Trophoblast cell (in vitro differentiated cells and primary cell): ENCODE data around the gene ANO8.

ENCODE experiments used
- DNase-seq, 2 donors: peaks; one replicate each; pipeline ENCODE4 v3.0.0-alpha.2; 2016
- H2AFZ ChIP-seq: 2 replicates; pipeline ENCODE4 v1.6.1; 2013; ENCODE audit warnings: low read length, moderate library complexity, mild to moderate bottlenecking; ENCODE audit not compliant: insufficient read depth, poor library complexity
- H2AK5ac ChIP-seq: 2 replicates; pipeline ENCODE4 v1.6.1; 2013; ENCODE audit warnings: mild to moderate bottlenecking, low read length
- H2BK120ac ChIP-seq: 2 replicates; pipeline ENCODE4 v1.6.1; 2013; ENCODE audit warnings: low read length, mild to moderate bottlenecking, moderate library complexity; ENCODE audit not compliant: insufficient read depth, poor library complexity
- H2BK12ac ChIP-seq: 2 replicates; pipeline ENCODE4 v1.6.1; 2013; ENCODE audit warnings: mild to moderate bottlenecking, low read length, moderate library complexity
- H2BK5ac ChIP-seq: 2 replicates; pipeline ENCODE4 v1.6.1; 2013; ENCODE audit warnings: low read length, low read depth, moderate library complexity, mild to moderate bottlenecking; ENCODE audit not compliant: poor library complexity
- H3K14ac ChIP-seq: 2 replicates; pipeline ENCODE4 v1.6.1; 2013; ENCODE audit warnings: mild to moderate bottlenecking, low read length
- H3K18ac ChIP-seq: 2 replicates; pipeline ENCODE4 v1.6.1; 2013; ENCODE audit warnings: mild to moderate bottlenecking, low read length
- H3K23ac ChIP-seq: 2 replicates; pipeline ENCODE4 v1.6.1; 2013; ENCODE audit warnings: low read length
- H3K27ac ChIP-seq: 2 replicates; pipeline ENCODE4 v1.5.1; 2013; ENCODE audit warnings: low read depth, mild to moderate bottlenecking, inconsistent platforms, low read length, moderate library complexity
- H3K27me3 ChIP-seq: 2 replicates; pipeline ENCODE4 v1.6.1; 2013; ENCODE audit warnings: inconsistent platforms, mild to moderate bottlenecking, low read length, moderate library complexity; ENCODE audit not compliant: insufficient read depth
- H3K36me3 ChIP-seq, 2 experiments: 1 replicate in 1 of 2; 2 replicates in 1 of 2; pipeline ENCODE4 v1.6.1; 2013; ENCODE audit warnings: low read length in 2 of 2, mild to moderate bottlenecking in 2 of 2, moderate library complexity in 1 of 2; ENCODE audit not compliant: insufficient read depth in 2 of 2, control insufficient read depth in 1 of 2
- H3K4ac ChIP-seq: 2 replicates; pipeline ENCODE4 v1.6.1; 2013; ENCODE audit warnings: low read depth, mild to moderate bottlenecking, low read length, moderate library complexity
- H3K4me1 ChIP-seq, 2 experiments: 1 replicate in 1 of 2; 2 replicates in 1 of 2; pipeline ENCODE4 v1.6.1; 2013; ENCODE audit warnings: low read length in 2 of 2, mild to moderate bottlenecking in 2 of 2, moderate library complexity in 1 of 2; ENCODE audit not compliant: insufficient read depth in 2 of 2, control insufficient read depth in 1 of 2
- H3K4me2 ChIP-seq: 2 replicates; pipeline ENCODE4 v1.6.1; 2013; ENCODE audit warnings: inconsistent platforms, mild to moderate bottlenecking, low read length, moderate library complexity
- H3K4me3 ChIP-seq: 2 replicates; pipeline ENCODE4 v1.5.1; 2013; ENCODE audit warnings: mild to moderate bottlenecking, low read depth, low read length, inconsistent platforms
- H3K79me1 ChIP-seq: one replicate; pipeline ENCODE4 v1.6.1; 2013; ENCODE audit warnings: low read length
- H3K79me2 ChIP-seq: 2 replicates; pipeline ENCODE4 v1.6.1; 2013; ENCODE audit warnings: low read length, mild to moderate bottlenecking; ENCODE audit not compliant: control insufficient read depth, insufficient read depth, poor library complexity
- H3K9ac ChIP-seq: 2 replicates; pipeline ENCODE4 v1.6.1; 2013; ENCODE audit warnings: mild to moderate bottlenecking, low read length
- H3K9me3 ChIP-seq: 2 replicates; pipeline ENCODE4 v1.6.1; 2013; ENCODE audit warnings: low read depth, mild to moderate bottlenecking, control low read depth, inconsistent platforms, low read length; ENCODE audit not compliant: insufficient read depth
- H4K12ac ChIP-seq: 2 replicates; pipeline ENCODE4 v1.6.1; 2013; ENCODE audit warnings: low read depth, mild to moderate bottlenecking, low read length, moderate library complexity
- H4K8ac ChIP-seq: 2 replicates; pipeline ENCODE4 v1.6.1; 2013; ENCODE audit warnings: low read depth, mild to moderate bottlenecking, low read length, moderate library complexity
- H4K91ac ChIP-seq: one replicate; pipeline ENCODE4 v1.6.1; 2013; ENCODE audit warnings: low read depth, mild to moderate bottlenecking, low read length, moderate library complexity
- WGBS: extraction: QIAGEN DNeasy Blood & Tissue Kit; methylation state at CpG from one replicate; pipeline ENCODE4 v1.1.7; 2013; ENCODE audit warnings: missing lambda C conversion rate; ENCODE audit not compliant: insufficient read length, insufficient coverage; ENCODE audit errors: extremely low coverage; 5-methylcytosine and 5-hydroxymethylcytosine counted together

ANO8 gene

DNA sequence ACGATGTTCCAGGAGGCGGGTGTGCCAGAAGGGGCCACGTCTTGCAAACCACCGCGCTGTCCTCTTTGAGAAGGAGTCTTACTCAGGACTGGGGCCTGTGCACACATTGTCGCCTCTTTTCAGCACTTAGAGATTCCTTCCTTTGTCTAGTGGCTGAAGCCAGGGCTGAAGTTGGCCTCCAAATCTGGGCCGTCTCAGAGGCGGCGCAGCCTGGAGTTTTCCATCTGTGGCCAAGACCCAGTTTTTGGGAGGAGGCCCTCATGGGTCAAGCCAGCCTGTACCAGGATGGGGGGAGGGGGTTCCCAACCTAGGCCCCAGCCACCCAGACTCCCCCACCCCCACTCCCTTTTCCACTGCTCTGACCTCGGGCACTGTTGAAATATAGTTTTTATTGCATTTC is 11.8 kb downstream of the ANO8 start:
- H4K91ac ChIP-seq: no peak overlapping the region

DNA sequence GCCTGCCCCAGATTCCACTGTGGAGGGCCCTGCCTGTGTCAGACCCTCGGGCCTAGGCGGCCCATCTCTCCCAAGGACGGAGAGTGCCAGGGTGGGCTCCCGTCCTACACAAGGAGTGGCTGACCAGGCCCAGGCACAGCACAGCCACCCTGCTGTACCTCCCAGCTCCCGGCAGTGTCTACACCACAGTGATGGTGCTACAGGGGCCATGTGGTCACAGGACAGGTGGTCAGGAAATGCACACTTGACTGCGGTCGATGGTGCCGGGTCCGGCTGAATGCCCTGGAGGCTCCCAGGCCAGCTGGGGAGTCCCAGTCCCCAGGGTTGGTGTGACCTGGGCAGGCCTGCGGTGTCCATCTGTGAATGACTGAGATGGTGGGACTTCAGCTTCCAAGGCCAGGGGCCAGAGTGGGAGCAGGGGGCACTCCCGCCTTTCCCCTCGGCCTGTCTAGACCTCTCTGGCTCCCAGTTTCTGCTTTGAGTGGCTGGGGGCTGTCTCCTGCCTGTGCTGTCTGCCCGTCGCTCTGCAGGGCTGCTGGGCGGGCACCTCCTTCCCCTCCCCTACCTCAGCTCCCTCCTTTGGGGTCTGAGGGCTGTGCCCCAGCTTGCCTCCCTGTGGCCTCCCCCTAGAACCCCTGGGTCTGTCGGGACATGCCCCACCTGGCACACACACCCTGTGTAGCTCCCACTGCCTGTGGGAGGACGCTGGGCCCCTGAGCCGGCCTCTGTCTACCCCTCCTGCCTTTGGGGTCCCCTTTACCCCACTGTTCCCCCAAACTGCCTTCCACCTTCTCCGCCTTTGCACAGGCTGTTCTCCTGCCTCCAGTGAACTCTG is 12.8 kb downstream of the ANO8 start:
- no peak overlapping the region for H3K4ac ChIP-seq
- no peak overlapping the region for H4K8ac ChIP-seq
- no peak overlapping the region for H4K12ac ChIP-seq
- no peaks in the 10 kb centered on the region for H3K27me3 ChIP-seq
- H2AK5ac ChIP-seq: no peak overlapping the region
- DNase-seq: no peak
- peaks cover 53 to 58% of the 10 kb centered on the region in 2 experiments for H3K36me3 ChIP-seq
- H4K91ac ChIP-seq: no peak overlapping the region
- H3K9me3 ChIP-seq: no peaks in the 10 kb centered on the region
- H3K27ac ChIP-seq: peak overlapping the region; percentile 5
- peaks cover 4 to 5% of the 10 kb centered on the region in 2 experiments for H3K4me1 ChIP-seq
- H3K4me3 ChIP-seq: no peak overlapping the region
- H3K4me2 ChIP-seq: no peak overlapping the region
- no peaks in the 10 kb centered on the region for H3K79me2 ChIP-seq
- H2BK5ac ChIP-seq: no peak overlapping the region
- no peak overlapping the region for H3K9ac ChIP-seq
- H3K23ac ChIP-seq: no peak overlapping the region
- H2AFZ ChIP-seq: no peak overlapping the region
- WGBS: no CpG with 5 or more reads among the region's 19 CpGs
- no peaks in the 10 kb centered on the region for H3K79me1 ChIP-seq
- H3K14ac ChIP-seq: no peak overlapping the region
- no peak overlapping the region for H2BK12ac ChIP-seq
- no peak overlapping the region for H3K18ac ChIP-seq
- no peak overlapping the region for H2BK120ac ChIP-seq

More for the DNA sequence above, 11.8 kb downstream of the ANO8 start:
- Histone ChIP-seq H2BK120ac (no peak overlapping the region), H3K9me3 (no peaks in the 10 kb centered on the region), H3K79me1 (no peaks in the 10 kb centered on the region), H3K4ac (no peak overlapping the region), H2BK12ac (no peak overlapping the region), H3K36me3 (peaks cover 50 to 56% of the 10 kb centered on the region in 2 experiments), H3K9ac (no peak overlapping the region), H3K27me3 (no peaks in the 10 kb centered on the region), H3K4me2 (no peak overlapping the region), H2BK5ac (no peak overlapping the region), H3K23ac (no peak overlapping the region), H4K12ac (no peak overlapping the region), H3K4me1 (peaks cover 11 to 12% of the 10 kb centered on the region in 2 experiments), H4K8ac (no peak overlapping the region), H3K27ac (no peak overlapping the region), H3K4me3 (no peak overlapping the region), H3K18ac (no peak overlapping the region), H3K14ac (no peak overlapping the region), H3K79me2 (no peaks in the 10 kb centered on the region), H2AFZ (no peak overlapping the region), H2AK5ac (no peak overlapping the region)
- DNase-seq: no peak
- no CpG with 5 or more reads among the region's 10 CpGs for WGBS

GRCh38 chr19:17320435-17320834 is 14.2 kb downstream of the ANO8 start:
- Histone ChIP-seq H3K36me3 (peaks cover 62 to 69% of the 10 kb centered on the region in 2 experiments), H2BK5ac (no peak overlapping the region), H3K4me1 (no peaks in the 10 kb centered on the region), H2AFZ (no peak overlapping the region), H2BK12ac (no peak overlapping the region), H3K23ac (no peak overlapping the region), H2BK120ac (no peak overlapping the region), H3K4ac (no peak overlapping the region), H3K79me2 (no peaks in the 10 kb centered on the region), H3K27ac (no peak overlapping the region), H3K4me3 (no peak overlapping the region), H3K27me3 (no peaks in the 10 kb centered on the region), H2AK5ac (no peak overlapping the region), H3K79me1 (no peaks in the 10 kb centered on the region), H3K18ac (no peak overlapping the region), H3K4me2 (no peak overlapping the region), H4K8ac (no peak overlapping the region), H3K9ac (no peak overlapping the region), H4K91ac (no peak overlapping the region), H3K14ac (no peak overlapping the region), H4K12ac (no peak overlapping the region), H3K9me3 (no peaks in the 10 kb centered on the region)
- no CpG with 5 or more reads among the region's 11 CpGs for WGBS
- DNase-seq: peak in 1 of 2 donors; percentile 0

GRCh38 chr19:17319473-17320238 is 15.0 kb downstream of the ANO8 start:
- no peak for DNase-seq
- Histone ChIP-seq H3K23ac (no peak overlapping the region), H3K18ac (no peak overlapping the region), H3K9me3 (no peaks in the 10 kb centered on the region), H3K27ac (no peak overlapping the region), H2AFZ (no peak overlapping the region), H2BK5ac (no peak overlapping the region), H4K12ac (no peak overlapping the region), H3K9ac (no peak overlapping the region), H2BK120ac (no peak overlapping the region), H3K4ac (no peak overlapping the region), H2BK12ac (no peak overlapping the region), H3K14ac (no peak overlapping the region), H3K36me3 (peaks cover 61 to 65% of the 10 kb centered on the region in 2 experiments), H3K4me3 (no peak overlapping the region), H3K27me3 (no peaks in the 10 kb centered on the region), H3K4me1 (no peaks in the 10 kb centered on the region), H3K79me2 (no peaks in the 10 kb centered on the region), H3K79me1 (no peaks in the 10 kb centered on the region), H4K8ac (no peak overlapping the region), H2AK5ac (no peak overlapping the region), H4K91ac (no peak overlapping the region), H3K4me2 (no peak overlapping the region)
- WGBS: no CpG with 5 or more reads among the region's 40 CpGs
